GM19438 (cell line): ENCODE results near the gene CX3CL1.
"Not testable (repeated sequence)": the region's sequence is repeated elsewhere in the genome, so short reads cannot be mapped to it uniquely, and the experiment has no call there.

Experiments
- ATAC-seq: cut with Tn5 transposase; IDR thresholded peaks from one replicate; pipeline ENCODE4 v1.9.1; 2021; ENCODE audit warnings: low read depth; ENCODE audit not compliant: unreplicated experiment

The CX3CL1 gene

DNA sequence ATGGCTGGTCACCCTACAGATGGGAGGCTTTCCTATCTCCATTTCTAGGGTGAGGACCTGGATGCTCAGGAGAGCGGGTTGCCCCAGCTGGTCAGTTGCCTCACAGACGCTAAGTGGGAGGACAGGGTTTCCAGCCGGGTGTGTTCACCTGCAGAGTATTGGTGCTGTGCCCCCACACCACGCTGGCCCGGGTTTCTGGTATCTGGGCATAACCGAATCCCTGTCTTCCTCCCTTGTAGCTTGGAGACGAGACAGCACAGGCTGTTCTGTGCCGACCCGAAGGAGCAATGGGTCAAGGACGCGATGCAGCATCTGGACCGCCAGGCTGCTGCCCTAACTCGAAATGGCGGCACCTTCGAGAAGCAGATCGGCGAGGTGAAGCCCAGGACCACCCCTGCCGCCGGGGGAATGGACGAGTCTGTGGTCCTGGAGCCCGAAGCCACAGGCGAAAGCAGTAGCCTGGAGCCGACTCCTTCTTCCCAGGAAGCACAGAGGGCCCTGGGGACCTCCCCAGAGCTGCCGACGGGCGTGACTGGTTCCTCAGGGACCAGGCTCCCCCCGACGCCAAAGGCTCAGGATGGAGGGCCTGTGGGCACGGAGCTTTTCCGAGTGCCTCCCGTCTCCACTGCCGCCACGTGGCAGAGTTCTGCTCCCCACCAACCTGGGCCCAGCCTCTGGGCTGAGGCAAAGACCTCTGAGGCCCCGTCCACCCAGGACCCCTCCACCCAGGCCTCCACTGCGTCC, 9.7 kb downstream of the CX3CL1 start:
- ATAC-seq, result no peak

DNA sequence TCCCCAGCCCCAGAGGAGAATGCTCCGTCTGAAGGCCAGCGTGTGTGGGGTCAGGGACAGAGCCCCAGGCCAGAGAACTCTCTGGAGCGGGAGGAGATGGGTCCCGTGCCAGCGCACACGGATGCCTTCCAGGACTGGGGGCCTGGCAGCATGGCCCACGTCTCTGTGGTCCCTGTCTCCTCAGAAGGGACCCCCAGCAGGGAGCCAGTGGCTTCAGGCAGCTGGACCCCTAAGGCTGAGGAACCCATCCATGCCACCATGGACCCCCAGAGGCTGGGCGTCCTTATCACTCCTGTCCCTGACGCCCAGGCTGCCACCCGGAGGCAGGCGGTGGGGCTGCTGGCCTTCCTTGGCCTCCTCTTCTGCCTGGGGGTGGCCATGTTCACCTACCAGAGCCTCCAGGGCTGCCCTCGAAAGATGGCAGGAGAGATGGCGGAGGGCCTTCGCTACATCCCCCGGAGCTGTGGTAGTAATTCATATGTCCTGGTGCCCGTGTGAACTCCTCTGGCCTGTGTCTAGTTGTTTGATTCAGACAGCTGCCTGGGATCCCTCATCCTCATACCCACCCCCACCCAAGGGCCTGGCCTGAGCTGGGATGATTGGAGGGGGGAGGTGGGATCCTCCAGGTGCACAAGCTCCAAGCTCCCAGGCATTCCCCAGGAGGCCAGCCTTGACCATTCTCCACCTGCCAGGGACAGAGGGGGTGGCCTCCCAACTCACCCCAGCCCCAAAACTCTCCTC, 10.4 kb downstream of the CX3CL1 start:
- no peak for ATAC-seq

DNA sequence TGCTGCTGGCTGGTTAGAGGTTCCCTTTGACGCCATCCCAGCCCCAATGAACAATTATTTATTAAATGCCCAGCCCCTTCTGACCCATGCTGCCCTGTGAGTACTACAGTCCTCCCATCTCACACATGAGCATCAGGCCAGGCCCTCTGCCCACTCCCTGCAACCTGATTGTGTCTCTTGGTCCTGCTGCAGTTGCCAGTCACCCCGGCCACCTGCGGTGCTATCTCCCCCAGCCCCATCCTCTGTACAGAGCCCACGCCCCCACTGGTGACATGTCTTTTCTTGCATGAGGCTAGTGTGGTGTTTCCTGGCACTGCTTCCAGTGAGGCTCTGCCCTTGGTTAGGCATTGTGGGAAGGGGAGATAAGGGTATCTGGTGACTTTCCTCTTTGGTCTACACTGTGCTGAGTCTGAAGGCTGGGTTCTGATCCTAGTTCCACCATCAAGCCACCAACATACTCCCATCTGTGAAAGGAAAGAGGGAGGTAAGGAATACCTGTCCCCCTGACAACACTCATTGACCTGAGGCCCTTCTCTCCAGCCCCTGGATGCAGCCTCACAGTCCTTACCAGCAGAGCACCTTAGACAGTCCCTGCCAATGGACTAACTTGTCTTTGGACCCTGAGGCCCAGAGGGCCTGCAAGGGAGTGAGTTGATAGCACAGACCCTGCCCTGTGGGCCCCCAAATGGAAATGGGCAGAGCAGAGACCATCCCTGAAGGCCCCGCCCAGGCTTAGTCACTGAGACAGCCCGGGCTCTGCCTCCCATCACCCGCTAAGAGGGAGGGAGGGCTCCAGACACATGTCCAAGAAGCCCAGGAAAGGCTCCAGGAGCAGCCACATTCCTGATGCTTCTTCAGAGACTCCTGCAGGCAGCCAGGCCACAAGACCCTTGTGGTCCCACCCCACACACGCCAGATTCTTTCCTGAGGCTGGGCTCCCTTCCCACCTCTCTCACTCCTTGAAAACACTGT, 11.3 kb downstream of the CX3CL1 start:
- ATAC-seq, result no peak

DNA sequence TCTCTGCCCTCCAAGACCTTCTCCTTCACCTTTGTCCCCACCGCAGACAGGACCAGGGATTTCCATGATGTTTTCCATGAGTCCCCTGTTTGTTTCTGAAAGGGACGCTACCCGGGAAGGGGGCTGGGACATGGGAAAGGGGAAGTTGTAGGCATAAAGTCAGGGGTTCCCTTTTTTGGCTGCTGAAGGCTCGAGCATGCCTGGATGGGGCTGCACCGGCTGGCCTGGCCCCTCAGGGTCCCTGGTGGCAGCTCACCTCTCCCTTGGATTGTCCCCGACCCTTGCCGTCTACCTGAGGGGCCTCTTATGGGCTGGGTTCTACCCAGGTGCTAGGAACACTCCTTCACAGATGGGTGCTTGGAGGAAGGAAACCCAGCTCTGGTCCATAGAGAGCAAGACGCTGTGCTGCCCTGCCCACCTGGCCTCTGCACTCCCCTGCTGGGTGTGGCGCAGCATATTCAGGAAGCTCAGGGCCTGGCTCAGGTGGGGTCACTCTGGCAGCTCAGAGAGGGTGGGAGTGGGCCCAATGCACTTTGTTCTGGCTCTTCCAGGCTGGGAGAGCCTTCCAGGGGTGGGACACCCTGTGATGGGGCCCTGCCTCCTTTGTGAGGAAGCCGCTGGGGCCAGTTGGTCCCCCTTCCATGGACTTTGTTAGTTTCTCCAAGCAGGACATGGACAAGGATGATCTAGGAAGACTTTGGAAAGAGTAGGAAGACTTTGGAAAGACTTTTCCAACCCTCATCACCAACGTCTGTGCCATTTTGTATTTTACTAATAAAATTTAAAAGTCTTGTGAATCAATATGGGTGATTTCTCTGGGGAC, 12.2 kb downstream of the CX3CL1 start:
- ATAC-seq, result no peak

DNA sequence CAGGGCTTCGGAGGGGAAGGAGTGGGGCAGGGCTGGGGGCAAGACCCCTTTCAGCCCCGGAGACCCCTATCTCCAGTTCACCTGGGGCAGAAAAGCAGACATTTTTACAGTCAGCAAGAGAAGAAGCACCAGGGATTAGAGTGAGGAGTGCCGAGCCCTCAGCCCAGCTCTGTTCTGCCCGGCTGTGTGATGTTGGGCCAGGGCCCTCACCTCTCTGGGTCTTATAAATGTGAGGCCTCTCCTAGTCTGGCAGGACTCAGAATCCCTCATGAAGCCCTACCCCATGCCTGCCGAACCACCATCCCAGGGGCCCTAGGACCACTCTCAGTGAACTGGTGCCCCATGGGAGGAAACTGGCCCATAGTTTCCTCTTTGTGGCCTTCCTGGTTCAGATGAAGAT, 12.8 kb downstream of the CX3CL1 start:
- no peak for ATAC-seq

DNA sequence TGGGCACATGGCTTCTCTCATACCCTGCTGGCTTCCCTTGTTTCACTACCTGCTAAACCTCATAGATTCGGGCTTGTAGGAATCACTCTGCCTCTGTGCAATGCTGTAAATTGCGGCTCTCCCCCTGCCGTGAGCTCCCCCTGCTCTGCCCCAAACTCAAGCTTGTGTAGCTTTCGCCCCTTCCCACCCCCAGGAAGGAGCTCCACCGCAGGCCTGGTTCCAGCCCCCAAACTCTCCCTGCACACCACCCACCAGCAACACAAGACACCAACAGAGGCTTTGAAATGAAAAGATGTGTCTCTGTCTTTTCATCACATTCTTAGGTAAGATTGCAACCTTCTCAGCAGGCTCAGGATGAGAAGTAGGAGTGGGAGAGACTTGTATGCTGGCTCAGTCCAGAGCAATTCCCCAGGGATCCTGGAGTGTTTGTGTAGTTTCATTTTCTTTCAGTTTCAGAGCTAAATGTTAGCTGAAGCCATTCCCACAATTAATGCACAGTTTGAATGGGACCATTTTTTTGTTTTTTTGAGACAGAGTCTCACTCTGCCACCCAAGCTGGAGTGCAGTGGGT, 14.2 kb downstream of the CX3CL1 start:
- ATAC-seq, result no peak

DNA sequence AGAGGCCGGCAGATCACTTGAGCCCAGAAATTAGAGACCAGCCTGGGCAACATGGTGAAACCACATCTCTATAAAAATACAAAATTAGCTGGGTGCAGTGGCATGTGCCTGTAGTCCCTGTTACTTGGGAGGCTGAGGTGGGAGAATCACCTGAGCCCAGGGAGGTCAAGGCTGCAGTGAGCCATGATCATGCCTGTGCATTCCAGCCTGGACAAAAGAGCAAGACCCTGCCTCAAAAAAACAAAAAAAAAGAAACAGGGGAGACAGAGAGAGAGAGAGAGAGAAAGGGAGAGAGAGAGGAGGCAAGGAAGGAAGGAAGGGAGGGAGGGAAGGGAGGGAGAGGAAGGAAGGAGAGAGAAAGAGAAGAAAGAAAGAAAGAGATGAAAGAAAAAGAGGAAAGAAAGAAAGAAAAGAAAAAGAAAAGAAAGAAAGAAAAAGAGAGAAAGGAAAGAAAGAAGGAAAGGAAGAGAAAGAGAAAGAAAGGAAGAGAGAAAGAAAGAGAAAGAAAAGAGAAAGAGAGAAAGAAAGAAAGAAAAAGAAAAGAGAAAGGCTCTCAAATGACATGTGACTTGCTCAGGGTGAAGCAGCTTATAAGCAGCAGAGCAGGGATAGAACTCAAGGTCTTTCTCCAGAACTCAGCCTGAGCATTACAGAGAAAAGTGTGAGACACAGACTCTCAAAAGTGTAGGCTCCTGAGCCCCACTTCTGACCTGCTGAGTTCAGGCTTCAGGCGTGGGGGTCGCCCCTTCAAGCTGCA, 15.5 kb downstream of the CX3CL1 start:
- no peak for ATAC-seq

DNA sequence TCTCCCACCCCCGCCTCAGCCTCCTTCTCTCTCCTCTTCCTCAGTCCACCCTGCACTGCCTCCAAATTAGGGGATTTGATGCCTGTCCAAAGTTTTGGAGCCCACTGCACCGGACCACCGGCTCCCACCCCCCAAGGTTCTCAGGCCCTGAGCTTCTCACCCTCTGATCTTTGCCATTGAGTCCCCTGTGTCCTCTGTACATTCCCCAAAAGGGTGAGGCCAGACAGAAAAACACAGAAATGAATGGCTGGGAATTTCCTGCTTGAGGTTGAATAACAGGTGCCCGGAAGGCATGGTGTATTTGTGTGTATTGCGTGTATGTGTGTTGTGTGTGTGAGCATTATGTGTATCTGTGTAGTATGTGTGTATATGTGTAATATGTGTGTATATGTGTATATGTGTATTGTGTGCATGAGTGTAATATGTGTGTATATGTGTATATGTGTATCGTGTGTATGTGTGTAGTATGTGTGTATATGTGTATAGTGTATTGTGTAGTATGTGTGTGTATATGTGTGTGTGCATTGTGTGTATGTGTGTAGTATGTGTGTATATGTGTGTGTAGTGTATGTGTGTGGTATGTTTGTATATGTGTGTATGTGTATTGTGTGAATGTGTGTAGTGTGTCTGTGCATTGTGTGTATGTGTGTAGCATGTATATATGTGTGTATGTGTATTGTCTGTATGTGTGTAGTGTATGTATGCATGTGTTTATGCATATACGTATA, 16.2 kb downstream of the CX3CL1 start:
- no peak for ATAC-seq

DNA sequence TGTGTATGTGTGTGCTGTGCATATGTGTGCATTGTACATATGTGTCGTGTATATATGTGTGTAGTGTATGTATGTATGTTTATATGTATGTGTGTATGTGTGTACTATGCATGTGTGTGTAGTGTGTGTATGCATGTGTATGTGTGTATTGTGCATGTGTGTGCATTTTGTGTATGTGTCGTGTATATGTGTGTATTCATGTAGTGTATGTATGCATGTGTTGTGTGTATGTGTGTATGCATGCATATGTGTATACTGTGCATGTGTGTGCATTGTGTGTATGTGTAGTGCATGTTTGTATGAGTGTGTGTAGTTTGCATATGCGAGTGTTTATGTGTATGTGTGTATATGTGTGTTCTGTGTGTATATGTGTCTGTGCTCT, 16.8 kb downstream of the CX3CL1 start:
- ATAC-seq, result no peak

DNA sequence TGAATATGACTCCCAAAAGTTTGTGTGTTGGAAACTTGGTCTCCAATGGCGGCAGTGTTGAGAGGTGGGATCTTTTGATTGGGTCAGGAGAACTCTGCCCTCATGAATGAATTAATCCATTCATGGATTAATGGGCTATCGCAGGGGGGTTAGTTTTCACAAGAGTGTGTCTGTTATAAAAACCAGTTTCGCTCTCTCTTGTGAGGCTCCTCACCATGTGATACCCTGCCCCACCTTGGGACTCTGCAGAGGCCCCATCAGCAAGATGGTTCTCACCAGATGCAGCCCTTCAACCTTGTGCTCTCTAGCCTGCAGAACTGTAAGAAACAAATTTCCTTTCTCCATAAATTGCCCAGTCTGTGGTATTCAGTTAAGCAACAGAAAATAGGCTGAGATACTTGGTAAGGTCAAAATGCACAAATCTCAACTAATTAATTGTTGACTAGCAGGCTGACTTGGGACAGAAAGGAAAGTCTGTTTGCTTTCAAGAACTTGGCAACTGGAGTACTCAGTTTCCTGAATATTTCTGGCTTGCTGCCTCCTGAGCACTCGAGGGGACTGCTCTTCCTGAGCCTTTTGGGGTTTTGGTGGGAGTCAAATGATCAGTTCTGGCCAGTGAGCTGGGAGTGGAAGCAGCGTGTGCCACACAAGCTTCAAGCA, 18.5 kb downstream of the CX3CL1 start:
- ATAC-seq, result no peak

DNA sequence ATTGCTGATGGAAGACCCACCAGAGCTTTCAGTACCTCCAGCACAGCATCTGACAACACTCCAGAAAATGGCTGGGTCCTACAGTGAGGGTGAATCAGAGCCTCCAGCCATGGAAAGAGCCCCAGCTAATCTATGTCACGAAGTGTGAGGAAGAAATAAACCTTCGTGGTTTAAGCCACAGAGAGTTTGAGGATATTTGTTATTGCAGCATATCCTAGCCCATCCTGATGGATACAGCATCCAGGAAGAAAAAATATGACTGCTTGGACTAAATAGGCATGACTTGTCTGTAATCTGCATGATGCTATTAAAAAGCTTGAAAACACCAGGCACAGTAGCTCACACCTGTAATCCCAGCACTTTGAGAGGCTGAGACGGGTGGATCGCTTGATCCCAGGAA, 19.0 kb downstream of the CX3CL1 start:
- no peak for ATAC-seq

DNA sequence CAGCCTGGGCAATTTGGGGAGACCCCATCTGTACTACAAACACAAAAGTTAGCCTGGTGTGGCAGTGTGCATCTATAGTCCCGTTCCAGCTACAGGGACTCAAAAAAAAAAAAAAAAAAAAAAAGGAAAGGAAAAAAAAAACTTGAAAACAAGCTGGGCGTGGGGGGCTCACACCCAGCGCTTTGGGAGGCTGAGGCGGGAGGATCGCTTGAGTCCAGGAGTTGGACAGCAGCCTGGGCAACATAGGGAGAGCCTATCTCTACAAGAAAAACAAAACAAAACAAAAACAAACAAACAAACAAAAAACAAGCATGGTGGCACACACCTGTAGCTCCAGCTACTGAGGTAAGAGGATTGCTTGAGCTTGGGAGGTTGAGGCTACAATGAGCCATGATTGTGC, 19.4 kb downstream of the CX3CL1 start:
- no peak for ATAC-seq

DNA sequence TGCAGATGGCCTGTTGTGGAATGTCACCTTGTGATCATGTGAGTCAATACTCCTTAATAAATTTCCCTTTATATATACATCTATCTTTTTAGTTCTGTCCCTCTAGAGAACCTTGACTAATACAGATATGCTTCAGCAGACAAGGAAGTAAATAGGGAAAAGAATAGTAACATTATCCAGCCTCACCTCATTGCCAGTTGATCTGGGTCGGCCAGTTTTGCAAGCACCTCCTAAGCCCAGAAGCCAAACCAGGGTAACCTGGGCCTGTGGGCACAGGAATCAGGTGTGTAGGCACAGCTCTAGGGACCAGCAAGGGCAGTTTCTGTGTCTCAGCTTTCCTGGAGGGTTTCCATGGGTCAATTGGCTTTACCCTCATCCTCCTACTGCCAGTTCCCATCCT, 20.4 kb downstream of the CX3CL1 start:
- ATAC-seq, result no peak

DNA sequence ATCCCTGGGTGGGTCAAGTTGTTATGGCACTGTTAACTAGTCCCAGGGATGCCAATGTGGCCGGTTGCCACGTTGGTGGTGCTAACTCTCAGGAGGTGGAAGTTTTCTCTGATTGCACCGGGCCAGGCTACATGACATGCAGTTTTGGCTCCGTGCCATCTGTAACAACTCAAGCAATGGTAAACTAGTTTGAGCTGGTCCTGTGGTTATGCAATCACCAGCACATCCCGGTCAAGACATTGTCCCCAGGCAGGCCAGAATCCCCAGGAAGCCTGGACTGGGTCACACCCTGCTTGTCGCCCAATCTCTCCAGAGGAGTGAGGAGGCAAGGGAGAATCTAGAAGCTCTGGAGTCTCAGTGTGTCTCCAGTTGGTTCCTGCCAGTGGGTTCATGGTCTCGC, 22.2 kb downstream of the CX3CL1 start:
- no peak for ATAC-seq

DNA sequence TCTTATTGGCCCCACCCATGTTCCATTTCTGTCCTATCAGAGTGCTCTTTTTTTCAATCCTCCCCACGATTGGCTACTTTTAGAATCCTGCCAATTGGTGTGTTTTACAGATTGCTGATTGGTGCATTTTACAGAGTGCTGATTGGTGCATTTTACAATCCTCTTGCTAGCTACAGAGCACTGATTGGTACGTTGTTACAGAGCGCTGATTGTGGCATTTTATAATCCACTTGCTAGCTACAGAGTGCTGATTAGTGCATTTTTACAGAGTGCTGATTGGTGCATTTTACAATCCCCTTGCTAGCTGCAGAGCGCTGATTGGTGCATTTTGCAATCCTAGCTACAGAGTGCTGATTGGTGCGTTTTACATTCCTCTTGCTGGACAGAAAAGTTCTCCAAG, 22.7 kb downstream of the CX3CL1 start:
- no peak for ATAC-seq

DNA sequence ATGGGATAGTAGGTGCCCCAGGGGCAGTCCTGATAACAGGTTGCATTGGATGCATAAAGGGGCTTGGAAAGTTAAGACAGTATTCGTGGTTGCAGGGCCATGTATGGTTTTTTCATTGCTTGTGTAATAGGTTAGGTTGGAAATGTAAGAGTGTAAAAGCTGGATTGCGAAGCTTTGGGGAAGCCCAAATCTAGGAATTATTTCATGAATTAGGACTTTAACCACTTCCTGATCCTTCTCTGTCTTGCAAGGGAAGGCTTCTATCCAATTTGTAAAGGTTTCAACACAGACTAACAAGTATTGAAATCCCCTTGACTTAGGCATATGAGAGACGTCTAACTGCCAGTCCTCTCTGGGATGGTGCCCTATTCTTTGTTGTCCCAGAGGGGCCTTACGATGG, 24.5 kb downstream of the CX3CL1 start:
- no peak for ATAC-seq

DNA sequence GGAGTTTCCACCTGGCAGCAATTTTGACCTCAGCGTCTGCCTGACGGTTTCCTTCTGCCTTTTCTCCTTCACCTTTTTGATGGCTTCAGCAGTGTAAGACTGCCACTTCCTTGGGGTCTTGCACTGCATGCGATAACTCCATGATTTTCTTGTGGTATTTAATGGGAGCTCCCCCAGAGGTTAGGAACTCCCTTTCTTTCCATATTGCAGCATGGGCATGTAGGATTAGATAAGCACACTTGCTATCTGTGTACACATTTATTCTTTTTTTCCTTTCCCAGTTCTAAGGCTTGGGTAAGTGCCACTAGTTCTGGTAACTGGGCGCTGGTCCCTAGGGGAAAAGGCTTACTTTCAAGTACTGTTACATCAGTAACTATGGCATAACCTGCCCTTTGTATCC, 25.2 kb downstream of the CX3CL1 start:
- not testable (repeated sequence) for ATAC-seq
